Activated CD4-positive, alpha-beta T cell treated with anti-CD3 and anti-CD28 coated beads, Interleukin-2, amount 10 ng/mL, durations not matched to agents 24 days and 14 days (primary cell): ENCODE results near the gene ADCY3. TPM values are rescaled to one million over a fixed set of nuclear protein-coding genes. Genes with fewer than 3 reads are reported as not detected.

Source experiments
- DNase-seq: peaks from one replicate; pipeline ENCODE4 v3.0.0; 2022
- H3K27ac Mint-ChIP-seq: one replicate; pipeline ENCODE4 v1.8.0; 2022; ENCODE audit warnings: mild to moderate bottlenecking, mixed read lengths
- H3K27me3 Mint-ChIP-seq: one replicate; pipeline ENCODE4 v1.8.0; 2022; ENCODE audit warnings: mixed read lengths
- H3K36me3 Mint-ChIP-seq: one replicate; pipeline ENCODE4 v1.8.0; 2022; ENCODE audit warnings: low read depth, mild to moderate bottlenecking, mixed read lengths
- H3K4me1 Mint-ChIP-seq: one replicate; pipeline ENCODE4 v1.8.0; 2021; ENCODE audit warnings: mixed read lengths
- H3K4me3 Mint-ChIP-seq: one replicate; pipeline ENCODE4 v1.8.0; 2022; ENCODE audit warnings: mild to moderate bottlenecking, moderate library complexity, mixed read lengths
- H3K9me3 Mint-ChIP-seq: one replicate; pipeline ENCODE4 v1.8.0; 2021; ENCODE audit warnings: mixed read lengths
- intact Hi-C: fragments of 100-400 bp; cut with micrococcal nuclease; formaldehyde crosslinking; loops from one replicate; pipeline ENCODE4 v1.15.1; 2023
- total RNA-seq: library from RNA; stranded (reverse); gene quantifications from 2 replicates; pipeline ENCODE4 v1.2.3, GENCODE V29; 2022

Gene ADCY3
- total RNA-seq, 1 donor from 2014 or later: 108 TPM

GRCh38 chr2:24887307-24887874 lies 32.6 kb downstream of the ADCY3 start:
- no peak for DNase-seq
- Mint-ChIP-seq H3K36me3 (peaks cover 17% of the 10 kb centered on the region), H3K9me3 (no peaks in the 10 kb centered on the region), H3K4me1 (peaks cover 7% of the 10 kb centered on the region), H3K27me3 (no peaks in the 10 kb centered on the region), H3K4me3 (no peak overlapping the region), H3K27ac (no peak overlapping the region)
- intact Hi-C loops: no loop called here

GRCh38 chr2:24886691-24887304 lies 33.2 kb downstream of the ADCY3 start:
- Mint-ChIP-seq H3K27ac (no peak overlapping the region), H3K4me1 (peaks cover 7% of the 10 kb centered on the region), H3K9me3 (no peaks in the 10 kb centered on the region), H3K36me3 (peaks cover 15% of the 10 kb centered on the region), H3K4me3 (no peak overlapping the region), H3K27me3 (no peaks in the 10 kb centered on the region)
- intact Hi-C loops: no loop called here
- no peak for DNase-seq

GRCh38 chr2:24886126-24886501 lies 33.9 kb downstream of the ADCY3 start:
- Mint-ChIP-seq H3K36me3 (peaks cover 11% of the 10 kb centered on the region), H3K27me3 (no peaks in the 10 kb centered on the region), H3K4me1 (peaks cover 8% of the 10 kb centered on the region), H3K27ac (peak overlapping the region; percentile 2), H3K4me3 (no peak overlapping the region), H3K9me3 (no peaks in the 10 kb centered on the region)
- intact Hi-C loops: no loop called here
- no peak for DNase-seq

- DNase-seq: no peak
- intact Hi-C loops: no loop called here
- H3K9me3 Mint-ChIP-seq: no peaks in the 10 kb centered on the region
- H3K4me3 Mint-ChIP-seq: no peak overlapping the region
- peaks cover 10% of the 10 kb centered on the region for H3K4me1 Mint-ChIP-seq
- peaks cover 10% of the 10 kb centered on the region for H3K36me3 Mint-ChIP-seq
- peak overlapping the region; percentile 6 for H3K27ac Mint-ChIP-seq
- no peaks in the 10 kb centered on the region for H3K27me3 Mint-ChIP-seq
Measured at GRCh38 chr2:24885221-24886125, 34.6 kb downstream of the ADCY3 start.

- Mint-ChIP-seq H3K4me3 (no peak overlapping the region), H3K27ac (no peak overlapping the region), H3K27me3 (no peaks in the 10 kb centered on the region), H3K4me1 (peaks cover 10% of the 10 kb centered on the region), H3K36me3 (peaks cover 9% of the 10 kb centered on the region), H3K9me3 (no peaks in the 10 kb centered on the region)
- intact Hi-C loops: no loop called here
- DNase-seq: no peak
Measured at GRCh38 chr2:24883946-24884345, 36.1 kb downstream of the ADCY3 start.

- Mint-ChIP-seq H3K27me3 (no peaks in the 10 kb centered on the region), H3K9me3 (no peaks in the 10 kb centered on the region), H3K4me3 (no peak overlapping the region), H3K36me3 (peaks cover 3% of the 10 kb centered on the region), H3K27ac (no peak overlapping the region), H3K4me1 (peaks cover 10% of the 10 kb centered on the region)
- intact Hi-C loops: no loop called here
- no peak for DNase-seq
Measured at GRCh38 chr2:24881623-24882022, 38.4 kb downstream of the ADCY3 start.

GRCh38 chr2:24881158-24881557 lies 38.9 kb downstream of the ADCY3 start:
- Mint-ChIP-seq H3K4me1 (peaks cover 10% of the 10 kb centered on the region), H3K36me3 (peaks cover 3% of the 10 kb centered on the region), H3K27me3 (no peaks in the 10 kb centered on the region), H3K4me3 (no peak overlapping the region), H3K9me3 (no peaks in the 10 kb centered on the region), H3K27ac (no peak overlapping the region)
- DNase-seq: no peak
- intact Hi-C loops: no loop called here

GRCh38 chr2:24878341-24878740 lies 41.7 kb downstream of the ADCY3 start:
- intact Hi-C loops: no loop called here
- H3K4me3 Mint-ChIP-seq: no peak overlapping the region
- H3K9me3 Mint-ChIP-seq: no peaks in the 10 kb centered on the region
- no peaks in the 10 kb centered on the region for H3K36me3 Mint-ChIP-seq
- no peaks in the 10 kb centered on the region for H3K27me3 Mint-ChIP-seq
- no peak overlapping the region for H3K27ac Mint-ChIP-seq
- no peak for DNase-seq
- H3K4me1 Mint-ChIP-seq: peaks cover 4% of the 10 kb centered on the region

- Mint-ChIP-seq H3K9me3 (no peaks in the 10 kb centered on the region), H3K4me1 (peaks cover 3% of the 10 kb centered on the region), H3K27me3 (no peaks in the 10 kb centered on the region), H3K36me3 (no peaks in the 10 kb centered on the region), H3K27ac (no peak overlapping the region), H3K4me3 (no peak overlapping the region)
- intact Hi-C loops: no loop called here
- DNase-seq: no peak
Measured at GRCh38 chr2:24877646-24878045, 42.4 kb downstream of the ADCY3 start.

- H3K27ac Mint-ChIP-seq: no peak overlapping the region
- no peaks in the 10 kb centered on the region for H3K36me3 Mint-ChIP-seq
- H3K27me3 Mint-ChIP-seq: no peaks in the 10 kb centered on the region
- H3K4me3 Mint-ChIP-seq: no peak overlapping the region
- H3K9me3 Mint-ChIP-seq: no peaks in the 10 kb centered on the region
- H3K4me1 Mint-ChIP-seq: peaks cover 3% of the 10 kb centered on the region
- intact Hi-C loops: no loop called here
- no peak for DNase-seq
Measured at GRCh38 chr2:24877067-24877466, 43.0 kb downstream of the ADCY3 start.

- Mint-ChIP-seq H3K27ac (no peak overlapping the region), H3K27me3 (no peaks in the 10 kb centered on the region), H3K4me1 (peaks cover under 1% of the 10 kb centered on the region), H3K4me3 (no peak overlapping the region), H3K36me3 (no peaks in the 10 kb centered on the region), H3K9me3 (no peaks in the 10 kb centered on the region)
- no peak for DNase-seq
- intact Hi-C loops: no loop called here
Measured at GRCh38 chr2:24875901-24876300, 44.1 kb downstream of the ADCY3 start.

- Mint-ChIP-seq H3K27ac (no peak overlapping the region), H3K4me1 (no peaks in the 10 kb centered on the region), H3K9me3 (no peaks in the 10 kb centered on the region), H3K4me3 (no peak overlapping the region), H3K36me3 (no peaks in the 10 kb centered on the region), H3K27me3 (no peaks in the 10 kb centered on the region)
- no peak for DNase-seq
- intact Hi-C loops: no loop called here
Measured at GRCh38 chr2:24875272-24875671, 44.8 kb downstream of the ADCY3 start.

GRCh38 chr2:24874035-24874434 lies 46.0 kb downstream of the ADCY3 start:
- no peaks in the 10 kb centered on the region for H3K4me1 Mint-ChIP-seq
- H3K4me3 Mint-ChIP-seq: no peak overlapping the region
- H3K36me3 Mint-ChIP-seq: no peaks in the 10 kb centered on the region
- H3K27me3 Mint-ChIP-seq: no peaks in the 10 kb centered on the region
- intact Hi-C loops: no loop called here
- H3K27ac Mint-ChIP-seq: no peak overlapping the region
- no peaks in the 10 kb centered on the region for H3K9me3 Mint-ChIP-seq
- no peak for DNase-seq

- Mint-ChIP-seq H3K4me1 (no peaks in the 10 kb centered on the region), H3K27ac (no peak overlapping the region), H3K36me3 (no peaks in the 10 kb centered on the region), H3K4me3 (no peak overlapping the region), H3K9me3 (no peaks in the 10 kb centered on the region), H3K27me3 (no peaks in the 10 kb centered on the region)
- no peak for DNase-seq
- intact Hi-C loops: no loop called here
Measured at GRCh38 chr2:24873619-24874018, 46.4 kb downstream of the ADCY3 start.
